Neutrophil (primary cell): ENCODE results near the gene SHF.

Experiments used
- H3K27ac ChIP-seq: fragments of 200-600 bp; sonication (generic); 2 replicates; pipeline ENCODE4 v1.5.1; 2016; ENCODE audit warnings: mild to moderate bottlenecking, moderate library complexity
- H3K27me3 ChIP-seq: fragments of 200-600 bp; sonication (generic); 2 replicates; pipeline ENCODE4 v1.6.0; 2016; ENCODE audit warnings: mild to moderate bottlenecking
- H3K36me3 ChIP-seq: fragments of 200-600 bp; sonication (generic); 2 replicates; pipeline ENCODE4 v1.5.1; 2017
- H3K4me1 ChIP-seq, 2 experiments: fragments of 200-600 bp in 1 of 2; sonication (generic) in 1 of 2; 1 replicate in 1 of 2; 2 replicates in 1 of 2; pipeline versions ENCODE4 v1.5.1 to v1.6.1; 2013 to 2016; ENCODE audit warnings: low read depth in 1 of 2, low read length in 1 of 2, mild to moderate bottlenecking in 1 of 2, moderate library complexity in 1 of 2; ENCODE audit not compliant: control insufficient read depth in 1 of 2, insufficient read depth in 1 of 2
- H3K4me3 ChIP-seq, 2 experiments: fragments of 200-600 bp in 1 of 2; sonication (generic) in 1 of 2; 1 replicate in 1 of 2; 2 replicates in 1 of 2; pipeline ENCODE4 v1.5.1; 2013 to 2016; ENCODE audit warnings: low read depth in 1 of 2, low read length in 1 of 2, mild to moderate bottlenecking in 1 of 2, moderate library complexity in 1 of 2
- H3K9me3 ChIP-seq: fragments of 200-600 bp; sonication (generic); 2 replicates; pipeline ENCODE4 v1.5.1; 2016
- TF ChIP-seq, protein P1 (sequence below): fragments of 200-600 bp; sonication (generic); IDR thresholded peaks from 2 replicates; pipeline ENCODE4 v1.5.1; 2016; ENCODE audit warnings: antibody characterized with exemption

The SHF gene

GRCh38 chr15:45183511-45183910 is 4.3 kb downstream of the SHF start:
- H3K27ac ChIP-seq: no peak overlapping the region
- TF ChIP-seq, protein P1, sequence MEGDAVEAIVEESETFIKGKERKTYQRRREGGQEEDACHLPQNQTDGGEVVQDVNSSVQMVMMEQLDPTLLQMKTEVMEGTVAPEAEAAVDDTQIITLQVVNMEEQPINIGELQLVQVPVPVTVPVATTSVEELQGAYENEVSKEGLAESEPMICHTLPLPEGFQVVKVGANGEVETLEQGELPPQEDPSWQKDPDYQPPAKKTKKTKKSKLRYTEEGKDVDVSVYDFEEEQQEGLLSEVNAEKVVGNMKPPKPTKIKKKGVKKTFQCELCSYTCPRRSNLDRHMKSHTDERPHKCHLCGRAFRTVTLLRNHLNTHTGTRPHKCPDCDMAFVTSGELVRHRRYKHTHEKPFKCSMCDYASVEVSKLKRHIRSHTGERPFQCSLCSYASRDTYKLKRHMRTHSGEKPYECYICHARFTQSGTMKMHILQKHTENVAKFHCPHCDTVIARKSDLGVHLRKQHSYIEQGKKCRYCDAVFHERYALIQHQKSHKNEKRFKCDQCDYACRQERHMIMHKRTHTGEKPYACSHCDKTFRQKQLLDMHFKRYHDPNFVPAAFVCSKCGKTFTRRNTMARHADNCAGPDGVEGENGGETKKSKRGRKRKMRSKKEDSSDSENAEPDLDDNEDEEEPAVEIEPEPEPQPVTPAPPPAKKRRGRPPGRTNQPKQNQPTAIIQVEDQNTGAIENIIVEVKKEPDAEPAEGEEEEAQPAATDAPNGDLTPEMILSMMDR: no peak
- H3K4me3 ChIP-seq: no peak overlapping the region
- H3K27me3 ChIP-seq: peaks cover 32% of the 10 kb centered on the region
- H3K36me3 ChIP-seq: no peaks in the 10 kb centered on the region
- peaks cover 3 to 12% of the 10 kb centered on the region in 2 experiments for H3K4me1 ChIP-seq
- H3K9me3 ChIP-seq: no peaks in the 10 kb centered on the region

DNA sequence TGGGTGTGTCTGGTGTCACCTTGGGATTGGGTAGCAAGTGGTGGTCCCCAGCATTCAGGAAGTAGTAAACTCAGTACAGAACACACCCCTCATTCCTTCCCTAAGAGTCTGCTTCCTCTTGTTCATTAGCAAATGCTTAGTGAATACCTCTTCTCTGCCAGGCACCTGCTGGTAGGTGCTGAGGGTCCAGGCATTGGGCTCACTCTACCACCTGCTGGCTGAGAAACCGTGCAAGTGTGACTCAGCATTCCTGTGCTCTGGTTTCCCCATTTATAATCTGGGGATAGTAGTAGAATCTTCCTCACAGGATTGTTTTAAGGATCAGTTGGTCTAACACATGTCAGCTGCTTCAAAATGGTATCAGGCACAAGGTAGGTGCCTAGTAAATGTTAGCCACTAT is 4.8 kb downstream of the SHF start:
- H3K27ac ChIP-seq: no peak overlapping the region
- peaks cover 27% of the 10 kb centered on the region for H3K27me3 ChIP-seq
- TF ChIP-seq, protein P1: no peak
- no peak overlapping the region for H3K4me3 ChIP-seq
- H3K4me1 ChIP-seq: peaks cover under 1 to 9% of the 10 kb centered on the region in 2 experiments
- no peaks in the 10 kb centered on the region for H3K36me3 ChIP-seq
- H3K9me3 ChIP-seq: no peaks in the 10 kb centered on the region

- no peaks in the 10 kb centered on the region for H3K4me1 ChIP-seq
Measured at GRCh38 chr15:45181491-45182285, 6.1 kb downstream of the SHF start.

GRCh38 chr15:45180648-45181436 is 6.9 kb downstream of the SHF start:
- TF ChIP-seq, protein P1: no peak
- Histone ChIP-seq H3K27me3 (peaks cover 6% of the 10 kb centered on the region), H3K9me3 (no peaks in the 10 kb centered on the region), H3K4me3 (no peak overlapping the region), H3K36me3 (no peaks in the 10 kb centered on the region), H3K27ac (no peak overlapping the region), H3K4me1 (no peaks in the 10 kb centered on the region)

More at GRCh38 chr15:45181491-45182285, 6.1 kb downstream of the SHF start:
- Histone ChIP-seq H3K9me3 (no peaks in the 10 kb centered on the region), H3K4me3 (no peak overlapping the region), H3K27me3 (peaks cover 14% of the 10 kb centered on the region), H3K36me3 (no peaks in the 10 kb centered on the region), H3K27ac (no peak overlapping the region)
- TF ChIP-seq, protein P1: no peak

DNA sequence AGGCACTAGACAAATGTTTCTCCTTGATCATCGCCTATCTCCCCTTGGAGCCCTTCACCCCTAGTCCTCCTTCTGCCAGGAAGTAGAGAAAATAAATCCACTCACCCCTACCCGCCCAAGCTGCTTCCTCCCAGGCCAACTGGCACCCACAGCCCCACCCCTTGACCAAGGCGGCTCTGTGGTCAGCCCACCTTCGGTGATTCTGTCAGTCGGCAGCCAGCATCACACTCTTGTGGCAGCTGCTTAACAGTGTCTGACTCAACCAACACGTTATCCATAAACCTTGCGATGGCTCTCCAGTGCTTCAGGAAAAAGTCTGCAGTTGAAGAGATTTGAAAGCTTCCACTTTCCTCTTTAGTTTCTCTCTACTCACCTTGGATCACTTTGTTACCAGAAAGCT is 7.6 kb downstream of the SHF start:
- TF ChIP-seq, protein P1: no peak
- H3K9me3 ChIP-seq: no peaks in the 10 kb centered on the region
- H3K36me3 ChIP-seq: no peaks in the 10 kb centered on the region
- no peaks in the 10 kb centered on the region for H3K27me3 ChIP-seq
- no peak overlapping the region for H3K27ac ChIP-seq
- no peak overlapping the region for H3K4me3 ChIP-seq
- no peaks in the 10 kb centered on the region for H3K4me1 ChIP-seq
